VCaP (cell line): ENCODE results near the gene XYLT1.

ENCODE experiments used
- H3K27ac ChIP-seq: fragments of 450-650 bp; 2 replicates; pipeline ENCODE4 v1.5.1; 2017
- CTCF ChIP-seq: fragments of 450-650 bp; conservative IDR thresholded peaks from 2 replicates; pipeline ENCODE4 v1.5.1; 2017; ENCODE audit warnings: mild to moderate bottlenecking, moderate library complexity

The XYLT1 gene

GRCh38 chr16:17358355-17358754 is 112.4 kb downstream of the XYLT1 start:
- H3K27ac ChIP-seq: no peak overlapping the region
- no peak for TF ChIP-seq CTCF

- TF ChIP-seq CTCF: no peak
- no peak overlapping the region for H3K27ac ChIP-seq
Observed at GRCh38 chr16:17357307-17358062, 113.3 kb downstream of the XYLT1 start.

- no peak for TF ChIP-seq CTCF
- H3K27ac ChIP-seq: no peak overlapping the region
Observed at GRCh38 chr16:17356243-17356933, 114.4 kb downstream of the XYLT1 start.

GRCh38 chr16:17354685-17355084 is 116.1 kb downstream of the XYLT1 start:
- no peak for TF ChIP-seq CTCF
- no peak overlapping the region for H3K27ac ChIP-seq

GRCh38 chr16:17354141-17354601 is 116.6 kb downstream of the XYLT1 start:
- TF ChIP-seq CTCF: no peak
- H3K27ac ChIP-seq: no peak overlapping the region

- TF ChIP-seq CTCF: no peak
- no peak overlapping the region for H3K27ac ChIP-seq
Observed at GRCh38 chr16:17353561-17353960, 117.2 kb downstream of the XYLT1 start.

GRCh38 chr16:17351441-17352035 is 119.2 kb downstream of the XYLT1 start:
- no peak for TF ChIP-seq CTCF

More at GRCh38 chr16:17351441-17352035, 119.2 kb downstream of the XYLT1 start:
- H3K27ac ChIP-seq: no peak overlapping the region
